Vagina (tissue), 2 donors: ENCODE data around the gene UNC45A. TPM values are rescaled to one million over a fixed set of nuclear protein-coding genes. Genes with fewer than 3 reads are reported as not detected.

ENCODE experiments used
- DNase-seq, 2 donors: peaks; one replicate each; pipeline ENCODE4 v3.0.0-alpha.2; 2017; ENCODE audit errors: extremely low spot score in 2 of 2
- H3K27ac ChIP-seq: fragments of 200-600 bp; sonication (generic); one replicate; pipeline ENCODE4 v1.5.1; 2019
- H3K27me3 ChIP-seq: fragments of 200-600 bp; sonication (generic); one replicate; pipeline ENCODE4 v1.5.1; 2019
- H3K36me3 ChIP-seq, 2 donors: fragments of 200-600 bp; sonication (generic); one replicate each; pipeline ENCODE4 v1.5.1; 2017 to 2019
- H3K4me1 ChIP-seq: fragments of 200-600 bp; sonication (generic); one replicate; pipeline ENCODE4 v1.5.1; 2019
- H3K4me3 ChIP-seq, 2 donors: fragments of 200-600 bp; sonication (generic); 1 replicate in 1 of 2; 2 replicates in 1 of 2; pipeline ENCODE4 v1.5.1; 2016 to 2019
- H3K9me3 ChIP-seq: fragments of 200-600 bp; sonication (generic); one replicate; pipeline ENCODE4 v1.5.1; 2019
- CTCF ChIP-seq, 3 experiments: fragments of 450-650 bp in 2 of 3; fragments of 200-600 bp in 1 of 3; sonication (generic) in 1 of 3; IDR thresholded peaks; one replicate each; pipeline ENCODE4 v1.5.1; 2017 to 2019; ENCODE audit warnings: antibody characterized with exemption in 3 of 3, mild to moderate bottlenecking in 2 of 3, moderate library complexity in 2 of 3
- POLR2A ChIP-seq, 2 donors: fragments of 450-650 bp; IDR thresholded peaks; one replicate each; pipeline ENCODE4 v1.6.1; 2017; ENCODE audit warnings: antibody characterized with exemption in 2 of 2, mild to moderate bottlenecking in 2 of 2, moderate library complexity in 2 of 2
- POLR2AphosphoS5 ChIP-seq, 2 donors: sonication (generic); formaldehyde crosslinking; IDR thresholded peaks; one replicate each; pipeline ENCODE4 v1.9.0; 2017; ENCODE audit warnings: antibody characterized with exemption in 2 of 2, mild to moderate bottlenecking in 2 of 2, low read depth in 1 of 2; ENCODE audit not compliant: insufficient read depth in 1 of 2
- intact Hi-C: fragments of 100-400 bp; cut with DNase I; formaldehyde crosslinking; loops from one replicate; pipeline ENCODE4 v1.15.1; 2023
- total RNA-seq: library from RNA; depleted of rRNA; stranded (reverse); fragments of >200 nt; gene quantifications from one replicate; pipeline ENCODE4 v1.2.3, GENCODE V29; 2016

The UNC45A gene
- total RNA-seq, 1 donor from 2014 or later, result 62.1 TPM

GRCh38 chr15:90915808-90916440 is 19.2 kb upstream of the UNC45A start:
- intact Hi-C loops, result no loop called here
- Histone ChIP-seq H3K4me3 (no peak overlapping the region), H3K27me3 (no peaks in the 10 kb centered on the region), H3K36me3 (peaks cover 5 to 87% of the 10 kb centered on the region in 2 donors), H3K4me1 (no peaks in the 10 kb centered on the region), H3K27ac (no peak overlapping the region), H3K9me3 (no peaks in the 10 kb centered on the region)
- no peak for TF ChIP-seq POLR2AphosphoS5 (IDR thresholded peaks at IDR 0.05; ENCODE audit: insufficient read depth in 1 of 2, low read depth in 1 of 2)
- no peak for TF ChIP-seq POLR2A (IDR thresholded peaks at IDR 0.05)
- TF ChIP-seq CTCF (IDR thresholded peaks at IDR 0.05), result no peak
- peak in 1 of 2 donors; percentile 88 for DNase-seq

DNA sequence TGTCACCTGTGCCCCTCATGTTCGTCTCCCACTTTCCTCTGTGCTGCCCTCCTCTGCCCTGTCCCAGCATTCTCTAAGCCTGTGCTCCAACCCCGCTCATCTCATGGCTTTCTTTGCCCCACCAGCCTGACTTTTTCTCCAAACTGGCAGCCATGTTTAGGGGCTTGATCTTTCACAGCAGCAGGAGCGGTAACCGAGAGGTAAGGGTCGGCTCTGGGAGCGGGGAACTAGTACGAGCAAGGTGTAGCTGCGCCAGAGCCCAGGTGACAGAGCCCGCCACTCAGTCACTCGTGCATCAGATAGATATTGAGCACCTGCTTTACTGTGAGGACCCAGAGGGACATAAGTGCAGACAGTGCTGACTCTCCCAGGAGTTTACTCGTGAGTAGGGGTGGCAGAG is 18.6 kb upstream of the UNC45A start:
- intact Hi-C loops, result no loop called here
- Histone ChIP-seq H3K9me3 (no peaks in the 10 kb centered on the region), H3K4me1 (no peaks in the 10 kb centered on the region), H3K4me3 (no peak overlapping the region), H3K36me3 (peaks cover 5 to 86% of the 10 kb centered on the region in 2 donors), H3K27ac (no peak overlapping the region), H3K27me3 (no peaks in the 10 kb centered on the region)
- no peak for TF ChIP-seq POLR2AphosphoS5 (IDR thresholded peaks at IDR 0.05; ENCODE audit: insufficient read depth in 1 of 2, low read depth in 1 of 2)
- peak in 1 of 2 donors; percentile 93 for DNase-seq

GRCh38 chr15:90917569-90917968 is 17.5 kb upstream of the UNC45A start:
- DNase-seq, result no peak
- Histone ChIP-seq H3K4me1 (no peaks in the 10 kb centered on the region), H3K4me3 (no peak overlapping the region), H3K9me3 (no peaks in the 10 kb centered on the region), H3K27ac (no peak overlapping the region), H3K27me3 (no peaks in the 10 kb centered on the region), H3K36me3 (peaks cover 5 to 75% of the 10 kb centered on the region in 2 donors)
- intact Hi-C loops, result no loop called here
- no peak for TF ChIP-seq CTCF (IDR thresholded peaks at IDR 0.05)
- no peak for TF ChIP-seq POLR2A (IDR thresholded peaks at IDR 0.05)
- TF ChIP-seq POLR2AphosphoS5 (IDR thresholded peaks at IDR 0.05; ENCODE audit: insufficient read depth in 1 of 2, low read depth in 1 of 2), result no peak

DNA sequence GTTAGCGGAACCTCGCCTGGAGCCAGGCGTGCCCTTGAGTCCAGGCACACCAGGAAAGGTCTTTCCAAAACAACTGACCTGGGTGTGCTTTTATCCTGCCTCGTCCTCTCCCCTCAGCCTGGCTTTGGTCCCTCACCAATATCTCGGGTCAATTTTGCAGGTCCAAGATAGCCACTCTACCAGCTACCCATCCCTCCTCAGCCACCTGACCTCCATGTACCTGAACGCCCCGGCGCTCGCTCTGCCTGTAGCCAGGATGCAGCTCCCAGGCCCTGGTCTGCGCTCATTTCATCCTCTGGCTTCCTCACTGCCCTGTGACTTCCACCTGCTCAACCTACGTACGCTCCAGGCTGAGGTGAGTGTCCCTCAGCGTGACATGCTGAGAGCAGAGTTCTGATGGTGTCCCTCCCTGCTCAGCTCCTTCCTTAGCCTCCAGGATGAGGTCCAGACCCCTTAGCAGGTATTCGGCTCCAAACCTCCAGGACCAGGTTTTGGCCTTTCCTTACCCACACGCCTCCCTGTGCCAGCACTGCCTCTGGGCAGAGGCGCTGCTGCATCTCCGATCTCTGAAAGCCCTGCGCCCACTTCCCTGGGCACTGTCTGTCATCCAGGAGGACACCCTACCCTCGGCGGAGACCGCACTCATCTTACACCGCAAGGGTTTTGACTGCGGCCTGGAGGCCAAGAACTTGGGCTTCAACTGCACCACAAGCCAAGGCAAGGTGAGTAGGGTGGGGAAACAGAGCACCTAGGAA is 16.9 kb upstream of the UNC45A start:
- no peak overlapping the region for H3K4me3 ChIP-seq
- H3K27ac ChIP-seq, result no peak overlapping the region
- peak in 1 of 2 donors; percentile 70 for DNase-seq
- H3K9me3 ChIP-seq, result no peaks in the 10 kb centered on the region
- intact Hi-C loops, result no loop called here
- H3K36me3 ChIP-seq, result peaks cover 0 to 69% of the 10 kb centered on the region in 2 donors
- no peaks in the 10 kb centered on the region for H3K27me3 ChIP-seq
- no peaks in the 10 kb centered on the region for H3K4me1 ChIP-seq
- TF ChIP-seq POLR2AphosphoS5 (IDR thresholded peaks at IDR 0.05; ENCODE audit: insufficient read depth in 1 of 2, low read depth in 1 of 2) (no peak), CTCF (IDR thresholded peaks at IDR 0.05) (no peak), POLR2A (IDR thresholded peaks at IDR 0.05) (no peak)

- Histone ChIP-seq H3K27me3 (no peaks in the 10 kb centered on the region), H3K36me3 (peaks cover 0 to 63% of the 10 kb centered on the region in 2 donors), H3K9me3 (no peaks in the 10 kb centered on the region), H3K4me1 (no peaks in the 10 kb centered on the region), H3K4me3 (no peak overlapping the region), H3K27ac (no peak overlapping the region)
- DNase-seq, result no peak
- TF ChIP-seq CTCF (IDR thresholded peaks at IDR 0.05) (no peak), POLR2A (IDR thresholded peaks at IDR 0.05) (no peak), POLR2AphosphoS5 (IDR thresholded peaks at IDR 0.05; ENCODE audit: insufficient read depth in 1 of 2, low read depth in 1 of 2) (no peak)
- intact Hi-C loops, result no loop called here
Measured at GRCh38 chr15:90918835-90919234, 16.2 kb upstream of the UNC45A start.
